Fibroblast of the conjunctiva (primary cell): ENCODE data around the gene OR4D10.

Source experiments
- DNase-seq: peaks from one replicate; pipeline ENCODE4 v3.0.0-alpha.2; 2010; ENCODE audit warnings: low read depth

Gene OR4D10

GRCh38 chr11:59528711-59529110, 55.6 kb downstream of the OR4D10 start:
- DNase-seq: no peak
